ENCODE data around the gene ARPC5L.

ARPC5L gene

DNA sequence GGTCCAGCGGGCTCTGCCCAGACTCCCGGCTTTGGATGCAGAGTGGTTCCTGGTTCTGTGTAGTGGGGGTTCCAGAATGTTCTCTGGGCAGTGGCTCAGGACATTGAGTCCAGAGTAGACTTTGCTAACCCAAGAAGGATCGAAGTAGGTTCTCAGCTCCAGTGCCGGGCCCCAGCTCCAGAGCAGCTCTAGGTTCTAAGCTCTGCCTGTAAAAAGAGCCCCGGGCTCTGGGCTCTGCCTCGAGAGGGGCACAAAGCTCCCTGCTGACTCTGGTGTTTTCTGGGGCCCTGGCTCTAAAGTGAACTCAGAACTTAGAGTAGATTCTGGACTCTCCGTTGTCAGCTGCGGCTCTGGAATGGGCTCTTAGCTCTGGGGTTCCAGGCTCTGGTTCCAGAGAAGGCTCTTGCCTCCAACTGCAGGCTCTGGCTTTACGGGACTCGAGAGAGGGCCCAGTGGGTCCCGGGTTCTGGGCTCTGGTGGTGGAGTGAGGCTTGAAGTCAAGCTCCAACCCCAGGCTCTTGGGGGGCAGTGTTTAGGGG is 8.3 kb upstream of the ARPC5L start:
- FAIRE-seq (no peak), DNase-seq (ENCODE audit: insufficient read length, low spot score) (no peak)
- TF ChIP-seq CTCF (IDR thresholded peaks at IDR 0.05; ENCODE audit: insufficient read depth, missing control alignments): no peak

DNA sequence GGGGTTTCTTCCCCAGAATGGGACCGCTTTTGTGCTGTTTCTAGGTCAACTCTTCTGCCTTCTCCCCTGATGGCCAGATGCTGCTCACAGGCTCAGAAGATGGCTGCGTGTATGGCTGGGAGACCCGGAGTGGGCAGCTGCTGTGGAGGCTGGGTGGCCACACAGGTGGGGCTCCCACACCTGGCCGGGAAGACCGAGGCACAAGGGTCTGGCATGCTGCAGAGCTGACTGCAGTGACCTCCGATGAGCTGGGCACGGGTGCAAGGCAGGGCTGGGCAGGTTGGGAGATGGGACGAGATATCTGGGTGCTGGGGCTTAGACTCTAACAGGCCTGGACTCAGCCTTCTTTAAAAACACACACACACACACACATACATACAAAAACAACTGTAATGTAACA is 7.8 kb upstream of the ARPC5L start:
- FAIRE-seq (no peak), DNase-seq (ENCODE audit: insufficient read length, low spot score) (no peak)
- no peak for TF ChIP-seq CTCF (IDR thresholded peaks at IDR 0.05; ENCODE audit: insufficient read depth, missing control alignments)

DNA sequence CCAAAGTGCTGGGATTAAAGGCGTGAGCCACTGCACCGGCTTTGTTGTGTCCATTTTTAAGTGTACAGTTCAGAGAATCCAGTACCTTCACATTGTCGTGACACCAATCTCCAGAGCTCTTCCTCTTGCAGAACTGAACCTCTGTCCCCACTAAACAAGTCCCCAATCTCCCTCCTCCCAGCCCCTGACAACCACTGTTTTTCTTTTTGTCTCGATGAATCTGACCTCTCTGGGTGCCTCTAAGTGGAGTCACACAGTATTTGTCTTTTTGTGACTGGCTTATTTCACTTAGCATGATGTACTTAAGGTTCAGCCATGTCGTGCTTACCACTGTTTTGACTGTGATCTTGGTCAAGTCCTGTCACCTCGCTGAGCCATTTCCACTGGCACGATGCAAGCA is 7.1 kb upstream of the ARPC5L start:
- DNase-seq (ENCODE audit: insufficient read length, low spot score) (no peak), FAIRE-seq (no peak)
- no peak for TF ChIP-seq CTCF (IDR thresholded peaks at IDR 0.05; ENCODE audit: insufficient read depth, missing control alignments)

- no peak for DNase-seq (ENCODE audit: insufficient read length, low spot score)
- TF ChIP-seq CTCF (IDR thresholded peaks at IDR 0.05; ENCODE audit: insufficient read depth, missing control alignments): no peak
- FAIRE-seq: no peak
Measured at GRCh38 chr9:124855566-124855943, 6.4 kb upstream of the ARPC5L start.

DNA sequence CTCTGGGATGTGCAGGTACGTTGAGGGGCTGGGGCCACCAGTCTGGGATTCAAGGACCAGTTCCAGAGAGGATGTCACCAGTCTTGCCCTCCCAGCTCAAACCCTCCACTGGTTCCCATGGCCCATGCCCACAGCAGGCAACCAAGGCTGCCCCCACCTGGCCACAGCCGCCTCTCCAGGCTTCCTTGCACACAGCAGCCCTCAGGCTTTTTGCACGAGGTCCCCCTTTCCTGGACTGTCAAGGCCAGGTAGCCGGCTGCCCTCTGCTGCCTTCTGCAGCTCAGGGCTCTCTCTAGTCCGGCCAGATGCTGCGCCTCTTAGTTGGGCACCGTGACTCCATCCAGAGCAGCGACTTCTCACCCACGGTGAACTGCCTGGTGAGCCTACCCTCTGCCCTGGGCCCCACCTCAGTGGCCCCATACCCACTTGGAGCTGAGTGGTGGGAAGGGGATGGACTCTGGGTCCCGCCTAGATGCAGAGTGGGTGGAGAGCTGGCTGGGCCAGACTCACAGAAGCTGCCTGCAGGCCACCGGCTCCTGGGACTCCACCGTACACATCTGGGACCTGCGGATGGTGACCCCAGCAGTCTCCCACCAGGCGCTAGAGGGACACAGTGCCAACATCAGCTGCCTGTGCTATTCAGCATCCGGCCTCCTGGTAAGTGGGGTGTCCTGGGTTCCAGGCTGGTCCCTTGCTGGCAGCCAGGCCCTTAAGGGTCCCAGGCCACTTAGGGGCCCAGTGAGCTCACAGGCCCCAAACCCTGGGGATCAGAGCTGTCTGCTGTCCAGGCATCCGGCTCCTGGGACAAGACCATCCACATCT is 5.8 kb upstream of the ARPC5L start:
- TF ChIP-seq CTCF (IDR thresholded peaks at IDR 0.05; ENCODE audit: insufficient read depth, missing control alignments): peak; percentile 34
- DNase-seq (ENCODE audit: insufficient read length, low spot score): no peak
- no peak for FAIRE-seq

- DNase-seq (ENCODE audit: insufficient read length, low spot score): no peak
- no peak for TF ChIP-seq CTCF (IDR thresholded peaks at IDR 0.05; ENCODE audit: insufficient read depth, missing control alignments)
- no peak for FAIRE-seq
Measured at GRCh38 chr9:124857533-124858162, 4.3 kb upstream of the ARPC5L start.

Data from D721Med (cell line).